ENCODE results near the gene NKX1-2.

NKX1-2 gene

DNA sequence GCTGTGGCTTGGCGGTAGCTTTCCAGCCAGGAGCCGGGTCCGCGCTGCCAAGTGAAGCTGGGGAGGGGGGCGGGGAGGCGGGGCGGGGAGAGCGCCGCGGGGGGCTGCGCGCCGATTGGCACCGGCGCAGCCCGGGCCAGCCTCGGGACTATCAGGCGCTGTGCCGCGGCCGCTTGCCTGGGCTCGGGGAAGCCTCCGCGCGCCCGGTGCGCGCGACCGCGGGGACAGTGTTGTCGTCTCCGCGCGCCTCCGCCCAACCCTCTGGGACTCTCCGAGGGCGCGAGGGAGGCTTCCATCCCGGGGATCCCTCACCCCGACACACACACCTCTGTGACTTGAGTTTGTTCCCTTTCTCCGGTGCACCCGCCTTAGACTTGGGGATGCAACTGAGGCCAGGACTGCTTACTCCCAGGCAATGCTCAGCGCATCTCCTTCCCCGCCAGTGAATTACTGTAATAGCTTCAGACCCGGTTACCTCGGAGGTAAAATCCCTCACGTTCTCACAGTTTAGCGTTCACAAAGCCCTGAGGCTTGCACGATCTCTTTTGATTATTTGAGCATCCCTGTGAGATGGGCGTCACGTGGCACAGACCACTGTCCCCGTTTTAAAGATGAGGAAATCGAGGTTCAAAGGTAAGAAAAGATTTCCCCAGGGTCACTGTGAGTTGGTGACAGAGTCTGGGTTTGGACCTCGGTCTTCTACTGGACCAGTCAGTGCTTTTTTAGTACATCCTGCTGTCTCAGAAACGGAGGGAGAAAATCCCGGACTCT lies at the start of gene NKX1-2:
Gene NKX1-2 (minus strand): TSS at position 24 of the 771 bp plus-strand sequence. CDS start 92 bp downstream, outside the sequence.
- DNase-seq = no peak

GRCh38 chr10:124498056-124498455 lies 48.2 kb upstream of the NKX1-2 start:
- DNase-seq = no peak

- no peak for DNase-seq
These were observed 47.5 kb upstream of the NKX1-2 start for GRCh38 chr10:124497196-124497881.

DNA sequence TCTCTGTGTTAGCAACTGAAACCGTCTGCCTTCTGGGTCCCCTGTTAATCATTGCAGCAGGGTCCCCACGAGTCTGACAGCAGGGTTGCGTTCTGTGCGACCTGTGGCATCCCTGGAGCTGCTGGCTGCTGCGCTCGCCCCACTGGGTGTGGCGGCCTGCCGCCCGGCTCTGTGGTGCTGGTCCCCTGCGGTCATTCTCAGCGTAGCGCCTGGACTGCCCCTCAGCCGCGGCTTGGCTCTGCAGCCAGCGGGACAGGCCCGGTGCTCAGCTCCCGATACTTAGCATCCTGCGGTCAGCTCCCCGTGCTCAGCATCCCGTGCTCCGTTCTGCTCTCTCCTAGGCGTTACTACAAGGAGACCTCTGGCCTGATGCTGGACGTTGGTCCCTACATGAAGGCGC lies 46.8 kb upstream of the NKX1-2 start:
- DNase-seq = no peak

DNA sequence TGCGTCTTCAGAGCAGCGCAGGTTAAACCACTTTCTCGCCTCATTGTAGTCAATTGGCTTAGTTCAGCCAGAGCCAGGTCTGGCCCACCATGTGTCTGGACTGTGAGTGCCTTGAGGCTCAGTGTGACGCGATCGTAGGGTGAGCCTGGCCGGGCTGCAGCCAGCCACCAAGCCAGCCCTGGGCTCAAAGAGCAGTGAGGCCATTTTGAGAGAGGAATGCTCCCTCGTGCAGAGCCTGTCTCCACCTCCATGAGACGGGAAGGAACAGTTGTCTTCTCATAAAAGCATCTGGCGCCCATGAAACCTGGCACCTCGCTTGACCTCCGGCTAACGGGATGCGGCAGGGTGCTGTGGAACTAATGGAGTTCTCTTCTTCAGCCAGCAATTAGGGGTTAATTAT lies 46.3 kb upstream of the NKX1-2 start:
- no peak for DNase-seq

DNA sequence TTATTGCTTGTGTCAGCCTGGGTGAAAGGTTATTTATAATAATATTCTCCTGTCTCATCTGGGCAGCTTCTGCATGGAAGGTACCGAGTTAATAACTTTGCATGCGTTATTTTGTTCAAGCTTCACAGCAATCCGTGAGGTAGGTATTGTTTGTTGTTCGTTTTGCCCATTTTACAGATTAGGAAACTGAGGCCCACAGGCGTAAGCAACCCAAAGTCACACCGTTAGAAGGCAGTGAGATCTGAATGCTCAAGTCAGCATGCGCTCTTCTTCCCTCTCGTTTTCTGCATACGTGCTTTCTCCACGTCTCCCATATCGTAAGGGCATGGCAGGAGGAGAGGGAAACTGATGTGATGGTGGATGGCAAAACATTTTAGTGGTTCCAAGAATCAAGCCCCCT lies 45.9 kb upstream of the NKX1-2 start:
- no peak for DNase-seq

DNA sequence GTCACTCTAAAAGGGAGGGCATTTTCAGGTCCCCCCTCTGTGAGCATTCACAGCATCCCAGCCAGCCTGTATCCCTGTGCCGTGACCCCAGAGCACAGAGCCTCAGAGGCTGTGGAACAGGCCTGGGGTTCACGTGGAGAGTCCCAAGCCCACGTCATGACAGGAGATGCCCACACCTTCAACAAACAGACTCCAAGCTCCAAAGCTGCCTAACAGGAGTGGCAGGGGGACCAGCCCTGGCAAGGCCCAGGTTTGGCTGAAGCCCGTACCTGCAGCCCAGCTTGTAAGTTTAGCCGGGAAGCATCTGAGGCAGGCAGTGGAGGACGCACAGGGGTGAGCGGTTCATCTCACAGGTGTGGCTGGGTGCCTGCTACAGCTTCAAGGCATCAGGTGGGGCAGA lies 45.3 kb upstream of the NKX1-2 start:
- no peak for DNase-seq

DNA sequence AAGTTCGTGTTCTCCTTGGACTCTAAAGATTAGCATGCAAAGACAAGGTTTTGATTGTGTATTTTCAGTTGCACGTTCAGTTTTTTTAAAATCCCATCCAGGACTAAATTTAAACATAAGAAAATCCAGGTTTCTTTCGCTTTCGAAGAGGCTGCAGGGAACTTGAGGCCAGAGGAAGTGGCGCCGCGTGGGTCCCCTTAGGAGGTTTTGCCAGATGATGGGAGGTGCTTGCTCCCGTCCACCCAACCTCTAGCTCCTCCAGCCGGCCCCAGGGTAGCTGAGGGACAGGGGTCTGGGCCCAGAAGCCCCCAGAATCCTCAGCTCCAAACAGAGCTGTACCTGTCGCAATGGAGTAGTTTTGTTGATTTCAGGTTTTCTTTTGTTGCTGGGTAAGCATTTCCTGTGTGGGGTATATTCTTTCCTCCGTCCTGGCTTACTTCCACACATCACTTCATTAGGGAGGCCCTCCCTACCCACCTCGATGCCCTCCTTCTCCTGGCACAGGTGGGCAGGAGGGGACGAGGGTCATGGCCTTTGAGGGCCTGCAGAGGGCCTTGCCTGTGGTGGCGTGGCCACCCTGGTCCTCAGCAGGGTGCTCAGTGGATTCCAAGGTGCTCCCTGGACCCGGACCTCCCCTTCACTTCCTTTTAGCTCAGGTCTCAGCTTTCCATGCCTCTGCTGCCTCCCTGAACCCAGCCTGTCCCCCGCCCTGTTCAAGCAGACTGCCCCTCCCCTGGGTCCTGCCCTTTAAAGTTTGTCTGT lies 44.4 kb upstream of the NKX1-2 start:
- no peak for DNase-seq

GRCh38 chr10:124493214-124493882 lies 43.5 kb upstream of the NKX1-2 start:
- DNase-seq = no peak

DNA sequence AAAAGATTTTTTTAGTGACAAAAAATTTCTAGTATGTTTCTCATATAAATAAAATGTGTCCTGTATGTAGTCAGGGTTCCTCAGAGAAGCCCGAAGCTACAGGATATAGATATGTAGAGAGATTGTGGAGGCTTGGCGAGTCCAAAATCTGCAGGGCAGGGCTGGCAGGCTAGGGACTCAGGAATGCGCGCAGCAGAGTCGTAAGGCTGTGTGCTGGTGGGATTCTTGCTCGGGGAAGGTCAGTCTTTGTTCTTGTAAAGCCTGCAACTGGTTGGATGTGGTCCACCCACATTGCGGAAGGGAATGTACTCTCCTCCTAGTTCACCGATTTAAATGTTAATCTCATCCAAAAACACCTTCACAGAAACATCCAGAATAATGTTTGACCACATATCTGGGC lies 42.4 kb upstream of the NKX1-2 start:
- no peak for DNase-seq

DNA sequence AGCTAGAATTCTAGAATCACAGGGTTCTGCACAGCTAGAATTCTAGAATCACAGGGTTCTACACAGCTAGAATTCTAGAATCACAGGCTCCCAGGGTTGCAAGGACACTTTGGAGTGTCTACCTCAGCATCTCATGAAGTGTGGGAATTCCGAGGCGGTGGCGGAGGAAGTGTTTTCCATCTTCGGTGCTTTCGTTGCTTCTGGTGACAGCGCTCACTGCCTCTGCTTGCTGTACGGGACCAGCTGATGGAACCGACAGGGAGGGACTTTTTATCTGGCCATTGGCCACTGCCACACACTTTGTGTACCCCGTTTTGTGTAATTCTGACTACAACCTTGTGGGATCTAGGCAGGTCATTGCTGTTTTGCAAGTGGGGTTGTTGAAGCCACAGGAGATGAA lies 41.3 kb upstream of the NKX1-2 start:
- no peak for DNase-seq

GRCh38 chr10:124486635-124487034 lies 36.8 kb upstream of the NKX1-2 start:
- no peak for DNase-seq

GRCh38 chr10:124484661-124485060 lies 34.8 kb upstream of the NKX1-2 start:
- no peak for DNase-seq

DNA sequence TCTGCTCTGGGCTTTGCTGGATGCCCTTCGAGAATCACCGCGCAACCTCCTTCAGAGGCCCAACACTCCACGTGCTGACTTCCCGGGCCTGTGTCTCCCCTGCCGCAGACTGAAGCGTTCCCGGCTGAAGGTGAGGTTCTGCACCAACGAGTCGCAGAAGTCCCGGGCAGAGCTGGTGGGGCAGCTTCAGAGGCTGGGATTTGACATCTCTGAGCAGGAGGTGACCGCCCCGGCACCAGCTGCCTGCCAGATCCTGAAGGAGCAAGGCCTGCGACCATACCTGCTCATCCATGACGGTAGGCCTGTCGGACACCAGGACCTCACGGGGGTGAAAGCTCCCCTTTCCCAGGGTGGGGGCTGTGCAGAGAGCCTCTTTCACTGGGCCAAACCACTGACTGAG lies 34.2 kb upstream of the NKX1-2 start:
- DNase-seq = no peak

DNA sequence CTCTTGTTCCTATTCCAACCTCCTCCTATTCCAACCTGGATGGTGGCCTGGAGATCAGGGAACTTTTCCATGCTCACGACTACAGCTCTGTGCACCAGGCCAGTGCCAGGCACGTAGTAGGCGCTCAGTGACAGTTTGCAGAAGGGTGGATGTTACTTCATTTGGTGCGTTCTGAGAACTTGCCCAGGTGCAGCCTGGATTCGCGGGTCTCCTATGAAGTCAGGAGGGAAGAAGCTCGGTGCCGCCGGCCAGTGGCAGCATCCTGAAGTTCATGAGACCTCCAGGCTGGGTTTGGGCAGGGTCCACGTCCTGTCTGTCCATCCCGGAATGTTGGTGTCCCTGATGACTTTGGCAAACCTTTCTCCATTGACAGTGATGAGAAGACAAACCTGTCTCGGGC lies 33.0 kb upstream of the NKX1-2 start:
- no peak for DNase-seq

DNA sequence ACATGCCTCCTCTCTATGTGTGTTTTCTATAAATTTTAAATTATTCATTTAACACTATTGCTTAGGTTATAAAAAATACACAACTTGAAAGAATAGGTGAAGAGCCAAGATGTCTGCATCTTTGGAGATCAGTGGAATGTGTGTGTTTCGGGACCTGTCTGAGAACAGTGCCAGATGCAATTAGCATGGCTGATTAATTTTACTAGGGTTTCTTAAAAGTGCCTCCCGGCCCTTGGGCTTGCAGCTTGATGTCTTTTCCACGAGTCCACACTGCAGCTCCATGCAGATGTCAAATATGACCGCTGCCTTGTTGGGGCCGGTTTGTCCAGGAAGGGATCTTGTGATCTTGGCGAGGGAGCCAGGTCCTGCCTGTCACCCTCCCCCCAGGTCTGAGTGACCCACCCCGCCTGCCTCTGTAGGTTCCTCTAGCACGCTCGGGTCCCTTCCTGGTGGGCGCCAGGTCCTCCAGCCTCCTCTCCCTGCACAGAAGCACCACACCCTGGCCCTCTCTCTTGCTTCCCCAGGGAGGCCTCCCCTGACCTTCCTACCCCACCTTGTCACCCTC lies 32.5 kb upstream of the NKX1-2 start:
- DNase-seq = no peak

GRCh38 chr10:124481717-124482116 lies 31.9 kb upstream of the NKX1-2 start:
- no peak for DNase-seq

DNA sequence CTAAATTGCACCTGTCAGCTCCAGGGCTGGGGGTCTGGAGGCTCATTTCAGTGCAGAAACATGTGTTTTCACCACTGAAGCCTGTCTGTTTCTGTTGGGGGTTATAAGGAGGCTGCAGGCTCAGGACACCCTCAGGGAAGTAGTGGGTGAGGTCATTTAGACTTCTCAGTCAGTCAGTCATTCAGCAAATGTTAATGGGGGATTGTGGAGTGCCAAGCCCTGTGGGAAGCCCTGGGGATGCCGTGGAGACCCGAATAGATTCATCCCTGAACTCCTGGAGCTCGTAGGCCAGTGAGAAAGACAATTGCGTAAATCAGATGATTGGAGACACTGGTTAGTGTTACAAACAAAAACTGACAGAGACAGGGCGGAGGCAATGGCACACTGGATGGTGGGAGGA lies 31.0 kb upstream of the NKX1-2 start:
- no peak for DNase-seq

- no peak for DNase-seq
These were observed 28.7 kb upstream of the NKX1-2 start for GRCh38 chr10:124478515-124478914.

GRCh38 chr10:124477614-124478363 lies 28.0 kb upstream of the NKX1-2 start:
- no peak for DNase-seq

GRCh38 chr10:124476043-124476725 lies 26.3 kb upstream of the NKX1-2 start:
- DNase-seq = no peak

Measured in NCI-H774 (cell line).